IgD-negative memory B cell (primary cell): ENCODE measurements around the gene CLRN2. TPM values are rescaled to one million over a fixed set of nuclear protein-coding genes. Genes with fewer than 3 reads are reported as not detected.

Experiments used
- H3K27ac Mint-ChIP-seq, 3 donors: one replicate each; pipeline ENCODE4 v1.8.0; 2020 to 2022; ENCODE audit warnings: mild to moderate bottlenecking in 3 of 3, mixed read lengths in 3 of 3, moderate library complexity in 1 of 3
- H3K27me3 Mint-ChIP-seq: one replicate; pipeline ENCODE4 v1.8.0; 2021; ENCODE audit warnings: mixed read lengths
- H3K36me3 Mint-ChIP-seq: one replicate; pipeline ENCODE4 v1.8.0; 2020; ENCODE audit warnings: mild to moderate bottlenecking, mixed read lengths
- H3K4me1 Mint-ChIP-seq, 3 donors: one replicate each; pipeline ENCODE4 v1.8.0; 2020 to 2022; ENCODE audit warnings: mixed read lengths in 3 of 3, mild to moderate bottlenecking in 1 of 3
- H3K4me3 Mint-ChIP-seq, 4 donors: one replicate each; pipeline ENCODE4 v1.8.0; 2020 to 2022; ENCODE audit warnings: mild to moderate bottlenecking in 4 of 4, mixed read lengths in 4 of 4, moderate library complexity in 3 of 4
- H3K9me3 Mint-ChIP-seq, 3 donors: one replicate each; pipeline ENCODE4 v1.8.0; 2020 to 2021; ENCODE audit warnings: mixed read lengths in 3 of 3, mild to moderate bottlenecking in 1 of 3
- polyA plus RNA-seq: library from polyadenylated mRNA; unstranded; fragments of 300-500 nt; fragmentation: Illumina TruSeq; gene quantifications from one replicate; pipeline ENCODE4 v1.2.3, GENCODE V29; 2021

The CLRN2 gene
- polyA plus RNA-seq, 1 donor from 2014 or later: not detected

- Mint-ChIP-seq H3K27me3 (no peaks in the 10 kb centered on the region), H3K4me1 (no peaks in the 10 kb centered on the region), H3K4me3 (no peak overlapping the region), H3K36me3 (peaks cover 14% of the 10 kb centered on the region), H3K9me3 (no peaks in the 10 kb centered on the region), H3K27ac (no peak overlapping the region)
Observed at GRCh38 chr4:17492876-17493275, 22.1 kb upstream of the CLRN2 start.

- no peaks in the 10 kb centered on the region for H3K9me3 Mint-ChIP-seq
- H3K27ac Mint-ChIP-seq: no peak overlapping the region
- peak overlapping the region in 1 of 4 donors; percentile 54 for H3K4me3 Mint-ChIP-seq
- H3K4me1 Mint-ChIP-seq: no peaks in the 10 kb centered on the region
- H3K27me3 Mint-ChIP-seq: no peaks in the 10 kb centered on the region
- peaks cover 11% of the 10 kb centered on the region for H3K36me3 Mint-ChIP-seq
Observed at GRCh38 chr4:17493619-17494018, 21.3 kb upstream of the CLRN2 start.

GRCh38 chr4:17494258-17495190 lies 20.4 kb upstream of the CLRN2 start:
- Mint-ChIP-seq H3K9me3 (no peaks in the 10 kb centered on the region), H3K36me3 (peaks cover 10% of the 10 kb centered on the region)

GRCh38 chr4:17497890-17498523 lies 17.0 kb upstream of the CLRN2 start:
- Mint-ChIP-seq H3K36me3 (peaks cover 11% of the 10 kb centered on the region), H3K4me1 (no peaks in the 10 kb centered on the region), H3K27ac (no peak overlapping the region), H3K27me3 (no peaks in the 10 kb centered on the region), H3K9me3 (no peaks in the 10 kb centered on the region), H3K4me3 (no peak overlapping the region)

More at GRCh38 chr4:17494258-17495190, 20.4 kb upstream of the CLRN2 start:
- Mint-ChIP-seq H3K4me3 (no peak overlapping the region), H3K27ac (no peak overlapping the region), H3K27me3 (no peaks in the 10 kb centered on the region), H3K4me1 (no peaks in the 10 kb centered on the region)

- Mint-ChIP-seq H3K36me3 (peaks cover 14% of the 10 kb centered on the region), H3K4me1 (peaks cover 0 to under 1% (median 0%) of the 10 kb centered on the region in 3 donors), H3K4me3 (no peak overlapping the region), H3K27me3 (no peaks in the 10 kb centered on the region), H3K27ac (no peak overlapping the region), H3K9me3 (no peaks in the 10 kb centered on the region)
Observed at GRCh38 chr4:17500574-17500973, 14.4 kb upstream of the CLRN2 start.

GRCh38 chr4:17502756-17503155 lies 12.2 kb upstream of the CLRN2 start:
- H3K27ac Mint-ChIP-seq: no peak overlapping the region
- no peak overlapping the region for H3K4me3 Mint-ChIP-seq
- H3K27me3 Mint-ChIP-seq: no peaks in the 10 kb centered on the region
- no peaks in the 10 kb centered on the region for H3K9me3 Mint-ChIP-seq
- peaks cover 0 to 3% (median 0%) of the 10 kb centered on the region in 3 donors for H3K4me1 Mint-ChIP-seq
- H3K36me3 Mint-ChIP-seq: peaks cover 12% of the 10 kb centered on the region

GRCh38 chr4:17504081-17504480 lies 10.9 kb upstream of the CLRN2 start:
- no peaks in the 10 kb centered on the region for H3K9me3 Mint-ChIP-seq
- peaks cover 0 to 3% (median 0%) of the 10 kb centered on the region in 3 donors for H3K4me1 Mint-ChIP-seq
- no peak overlapping the region for H3K27ac Mint-ChIP-seq
- peaks cover 13% of the 10 kb centered on the region for H3K36me3 Mint-ChIP-seq
- H3K27me3 Mint-ChIP-seq: no peaks in the 10 kb centered on the region
- H3K4me3 Mint-ChIP-seq: no peak overlapping the region

GRCh38 chr4:17510582-17510981 lies 4.4 kb upstream of the CLRN2 start:
- H3K27me3 Mint-ChIP-seq: no peaks in the 10 kb centered on the region
- H3K27ac Mint-ChIP-seq: no peak overlapping the region

GRCh38 chr4:17511051-17511450 lies 3.9 kb upstream of the CLRN2 start:
- peak overlapping the region in 2 of 3 donors; percentile 26 to 80 for H3K27ac Mint-ChIP-seq

More at GRCh38 chr4:17510582-17510981, 4.4 kb upstream of the CLRN2 start:
- peak overlapping the region; percentile 22 to 96 (median 80) for H3K4me3 Mint-ChIP-seq
- H3K36me3 Mint-ChIP-seq: peaks cover 2% of the 10 kb centered on the region
- H3K9me3 Mint-ChIP-seq: no peaks in the 10 kb centered on the region
- peaks cover 19 to 23% (median 19%) of the 10 kb centered on the region in 3 donors for H3K4me1 Mint-ChIP-seq

GRCh38 chr4:17511509-17511949 lies 3.4 kb upstream of the CLRN2 start:
- peak overlapping the region; percentile 26 to 80 (median 29) for H3K27ac Mint-ChIP-seq

More at GRCh38 chr4:17511051-17511450, 3.9 kb upstream of the CLRN2 start:
- Mint-ChIP-seq H3K4me1 (peaks cover 19 to 21% (median 19%) of the 10 kb centered on the region in 3 donors), H3K4me3 (peak overlapping the region; percentile 85 to 96 (median 93)), H3K36me3 (peaks cover 2% of the 10 kb centered on the region), H3K9me3 (no peaks in the 10 kb centered on the region), H3K27me3 (no peaks in the 10 kb centered on the region)

GRCh38 chr4:17511950-17512795 lies 2.8 kb upstream of the CLRN2 start, which contains the start of gene QDPR:
Gene QDPR, minus strand, starts transcription at chr4:17512090. Its CDS starts 36 bp downstream, at chr4:17512054.
- H3K27me3 Mint-ChIP-seq: no peaks in the 10 kb centered on the region
- peaks cover 2% of the 10 kb centered on the region for H3K36me3 Mint-ChIP-seq
- peak within 1 kb of the TSS; percentile 85 to 96 (median 93) for H3K4me3 Mint-ChIP-seq
- peaks cover 19 to 21% (median 19%) of the 10 kb centered on the region in 3 donors for H3K4me1 Mint-ChIP-seq
- H3K9me3 Mint-ChIP-seq: no peaks in the 10 kb centered on the region
- peak within 1 kb of the TSS; percentile 29 to 80 (median 38) for H3K27ac Mint-ChIP-seq

More at GRCh38 chr4:17511509-17511949, 3.4 kb upstream of the CLRN2 start:
- Mint-ChIP-seq H3K4me3 (peak overlapping the region; percentile 85 to 96 (median 93)), H3K27me3 (no peaks in the 10 kb centered on the region), H3K36me3 (peaks cover 2% of the 10 kb centered on the region), H3K9me3 (no peaks in the 10 kb centered on the region), H3K4me1 (peaks cover 19 to 21% (median 19%) of the 10 kb centered on the region in 3 donors)

- Mint-ChIP-seq H3K4me3 (peak overlapping the region; percentile 85 to 95 (median 88)), H3K4me1 (peaks cover 19 to 21% (median 19%) of the 10 kb centered on the region in 3 donors), H3K27ac (peak overlapping the region in 2 of 3 donors; percentile 9 to 38), H3K9me3 (no peaks in the 10 kb centered on the region), H3K36me3 (peaks cover 2% of the 10 kb centered on the region), H3K27me3 (no peaks in the 10 kb centered on the region)
Observed at GRCh38 chr4:17512973-17513665, 1.8 kb upstream of the CLRN2 start.

GRCh38 chr4:17515445-17516407 lies 761 bp downstream of the CLRN2 start:
- Mint-ChIP-seq H3K27me3 (peaks cover 3% of the 10 kb centered on the region), H3K9me3 (peaks cover 0 to 2% (median 0%) of the 10 kb centered on the region in 3 donors), H3K27ac (no peak overlapping the region), H3K4me3 (no peak overlapping the region), H3K4me1 (peaks cover 13 to 16% (median 13%) of the 10 kb centered on the region in 3 donors), H3K36me3 (no peaks in the 10 kb centered on the region)
